HG03280 (cell line): ENCODE measurements around the gene SUN1.
"Not testable (repeated sequence)": the region's sequence is repeated elsewhere in the genome, so short reads cannot be mapped to it uniquely, and the experiment has no call there.

Experiments
- ATAC-seq: cut with Tn5 transposase; IDR thresholded peaks from one replicate; pipeline ENCODE4 v1.9.1; 2021; ENCODE audit warnings: mild to moderate bottlenecking, moderate library complexity; ENCODE audit not compliant: unreplicated experiment

Gene SUN1

DNA sequence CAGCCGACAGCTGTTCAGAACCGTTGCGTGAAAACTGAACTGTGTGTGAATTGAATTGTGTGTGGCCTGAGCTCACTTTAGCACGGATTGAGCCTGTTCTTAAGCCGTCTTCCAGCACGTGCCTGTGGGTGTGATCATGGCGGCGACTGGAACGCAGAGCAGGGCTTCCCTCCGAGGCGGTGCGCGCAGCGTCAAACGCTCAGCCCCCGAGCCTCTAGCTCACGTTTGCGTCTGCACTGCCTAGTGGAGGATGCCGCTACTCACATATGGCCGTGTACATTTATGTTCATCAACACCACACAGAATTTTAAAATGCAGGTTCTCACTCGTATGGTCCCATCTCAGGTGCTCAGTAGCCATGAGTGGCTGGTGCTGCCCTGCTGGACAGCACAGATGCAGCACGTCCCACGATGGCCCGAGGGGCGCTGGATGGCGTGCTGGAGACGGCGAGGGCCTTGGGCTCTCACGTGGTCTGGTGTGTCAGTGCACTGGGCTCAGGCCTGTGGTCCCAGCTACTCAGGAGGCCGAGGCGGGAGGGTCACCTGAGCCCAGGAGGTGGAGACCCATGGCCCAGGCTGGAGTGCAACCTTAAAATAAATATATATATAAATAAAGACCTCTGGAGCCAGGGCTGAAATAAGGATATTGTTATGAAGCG, 22.0 kb downstream of the SUN1 start:
- no peak for ATAC-seq

DNA sequence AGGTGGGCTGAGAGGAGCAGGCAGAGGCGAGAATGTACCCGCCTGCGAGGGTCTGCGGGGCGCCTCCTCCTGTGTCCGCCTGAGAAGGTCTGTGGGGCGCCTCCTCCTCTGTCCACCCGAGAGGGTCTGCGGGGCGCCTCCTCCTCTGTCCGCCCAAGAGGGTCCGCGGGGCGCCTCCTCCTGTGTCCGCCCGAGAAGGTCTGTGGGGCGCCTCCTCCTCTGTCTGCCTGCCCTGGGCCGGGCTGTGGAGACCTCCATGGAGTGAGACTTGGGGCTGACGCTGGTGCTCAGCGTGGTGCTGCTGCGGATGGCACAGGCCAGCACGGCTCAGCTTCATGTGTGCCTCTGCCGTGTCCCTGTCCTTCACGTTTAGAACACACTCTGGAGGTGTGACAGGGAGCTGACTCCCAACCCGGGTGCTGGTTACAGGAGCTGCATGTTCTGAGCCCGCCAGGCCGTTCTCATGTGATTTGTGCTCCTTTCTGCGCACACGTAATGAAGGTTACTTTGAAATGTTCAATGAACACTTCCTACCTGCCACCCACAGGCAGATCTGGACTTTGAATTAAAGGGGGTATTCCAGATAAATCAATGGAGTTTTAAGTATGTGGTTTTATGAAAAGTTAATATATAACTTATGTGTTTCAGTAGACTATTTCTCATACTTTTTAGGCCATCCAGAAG, 23.6 kb downstream of the SUN1 start:
- ATAC-seq = no peak

DNA sequence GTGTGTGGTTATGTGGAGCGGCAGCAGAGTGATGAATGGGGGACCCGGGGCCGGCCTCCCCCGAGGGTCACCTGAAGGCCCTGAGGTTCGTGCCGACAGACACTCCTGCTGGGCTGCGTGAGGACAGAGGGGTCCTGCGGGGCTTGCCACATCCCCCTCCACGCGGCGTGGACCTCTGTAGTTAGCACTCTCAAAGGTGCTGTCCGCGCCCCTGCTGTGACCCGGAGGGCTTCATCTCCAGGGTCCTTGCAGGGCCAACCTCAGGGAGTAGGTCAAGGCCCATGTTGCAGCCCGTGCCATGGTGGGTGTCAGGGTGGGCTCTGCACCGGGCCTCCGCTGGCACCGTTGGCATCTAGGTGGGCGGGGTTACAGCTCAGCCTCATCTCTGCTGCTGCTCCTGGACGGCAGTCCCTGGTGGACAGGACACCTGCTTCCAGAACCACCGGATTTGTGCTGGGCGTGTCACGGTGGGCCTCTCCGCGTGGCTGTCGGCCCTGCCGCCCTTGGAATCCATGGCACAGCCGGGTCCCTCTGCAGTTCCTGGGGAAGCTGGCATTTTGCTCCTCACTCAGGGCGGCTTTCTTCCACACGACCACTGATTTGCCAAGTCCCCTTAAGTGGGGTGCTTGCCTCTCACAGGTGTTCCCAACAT, 24.3 kb downstream of the SUN1 start:
- no peak for ATAC-seq

DNA sequence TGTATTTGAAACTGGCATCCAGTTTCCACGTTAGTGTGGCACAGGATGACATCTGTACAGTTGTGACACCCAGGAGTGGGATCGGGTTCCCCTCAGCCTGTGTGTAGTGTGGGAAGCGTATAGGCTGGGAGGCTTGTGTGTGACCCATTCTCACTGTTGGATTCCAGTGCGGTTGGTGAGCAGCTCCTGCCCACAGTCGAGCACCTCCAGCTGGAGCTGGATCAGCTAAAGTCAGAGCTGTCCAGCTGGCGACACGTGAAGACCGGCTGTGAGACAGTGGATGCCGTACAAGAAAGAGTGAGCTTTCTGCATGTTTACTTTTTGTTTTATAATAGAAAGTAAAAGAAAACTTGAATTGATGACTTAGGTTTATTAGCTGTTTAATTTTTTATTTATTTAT, 25.4 kb downstream of the SUN1 start:
- ATAC-seq = no peak

DNA sequence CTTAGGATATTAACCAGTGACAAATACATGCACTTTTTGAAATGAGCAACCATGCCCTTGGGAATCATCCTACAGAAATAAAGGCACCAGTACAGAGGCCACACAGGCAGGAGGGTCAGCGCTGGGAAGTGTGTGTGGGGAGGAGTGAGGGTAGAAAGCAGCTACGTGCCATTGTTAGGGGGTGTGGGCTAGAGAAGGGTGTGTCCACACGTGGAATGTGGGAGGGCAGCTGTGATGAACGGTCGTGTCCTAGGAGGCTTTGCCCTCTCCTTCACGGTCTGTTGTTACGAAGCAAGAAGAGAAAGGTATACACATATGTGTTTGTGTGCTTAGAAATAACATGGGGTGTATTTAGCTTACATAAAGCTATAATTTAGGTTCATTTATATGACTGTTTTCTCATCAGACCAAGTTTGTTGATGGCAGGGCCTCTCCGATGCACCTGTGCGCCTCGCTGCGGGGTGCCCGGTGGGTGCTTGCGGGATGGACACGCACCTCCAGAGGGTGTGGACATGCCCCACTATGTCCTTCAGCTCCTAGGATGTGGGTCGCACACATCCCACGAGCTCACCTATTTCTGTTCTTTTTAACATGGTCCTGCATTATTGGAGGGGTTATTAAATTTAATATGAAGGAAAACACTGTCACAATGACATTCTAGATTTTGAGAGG, 27.2 kb downstream of the SUN1 start:
- ATAC-seq = no peak

DNA sequence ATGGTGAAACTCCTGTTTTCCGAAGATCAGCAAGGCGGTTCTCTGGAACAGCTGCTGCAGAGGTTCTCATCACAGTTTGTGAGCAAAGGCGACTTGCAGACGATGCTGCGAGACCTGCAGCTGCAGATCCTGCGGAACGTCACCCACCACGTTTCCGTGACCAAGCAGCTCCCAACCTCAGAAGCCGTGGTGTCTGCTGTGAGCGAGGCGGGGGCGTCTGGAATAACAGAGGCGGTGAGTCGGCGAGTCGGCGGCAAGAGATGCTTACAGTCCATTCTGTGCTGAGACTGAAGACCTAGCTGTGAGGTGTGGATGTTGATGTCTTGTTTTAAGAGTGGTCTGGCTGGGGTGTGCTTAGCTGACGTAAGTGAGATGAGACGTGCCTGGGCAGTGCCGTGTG, 27.9 kb downstream of the SUN1 start:
- ATAC-seq = no peak

DNA sequence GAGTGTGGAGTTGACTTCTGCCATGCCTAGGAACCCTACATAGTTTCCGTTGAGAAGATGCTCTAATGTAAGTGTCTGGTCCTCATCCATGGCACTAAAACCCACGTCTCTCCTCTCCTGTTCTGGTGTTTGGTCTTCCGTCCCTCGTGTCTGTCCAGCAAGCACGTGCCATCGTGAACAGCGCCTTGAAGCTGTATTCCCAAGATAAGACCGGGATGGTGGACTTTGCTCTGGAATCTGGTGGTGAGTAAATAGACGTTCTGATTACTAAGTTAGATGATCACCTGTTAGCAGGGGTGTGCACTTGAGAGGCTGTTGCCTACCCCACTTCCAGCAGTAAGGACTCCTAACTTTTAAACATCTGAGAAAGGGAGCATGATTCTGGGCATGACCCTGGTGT, 28.9 kb downstream of the SUN1 start:
- ATAC-seq = no peak

DNA sequence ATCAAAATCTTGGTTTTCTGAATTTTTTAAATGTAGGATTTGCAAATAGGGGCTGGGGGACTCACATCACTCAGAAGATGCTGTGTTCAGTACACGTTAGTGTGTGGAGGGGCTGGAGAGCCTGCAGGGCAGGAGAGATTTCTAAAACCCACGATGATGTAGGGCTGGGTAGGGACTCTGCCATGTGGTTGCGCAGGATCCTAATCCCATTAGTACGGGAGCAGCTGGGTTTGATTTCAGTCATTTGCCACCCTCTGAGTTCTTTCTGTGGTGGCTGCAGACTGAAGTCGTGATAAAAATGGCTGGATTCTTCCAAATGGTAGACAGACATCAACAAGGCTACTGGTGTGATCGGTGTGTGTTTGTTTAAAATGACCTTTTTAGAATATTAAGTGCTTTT, 29.9 kb downstream of the SUN1 start:
- ATAC-seq = no peak

DNA sequence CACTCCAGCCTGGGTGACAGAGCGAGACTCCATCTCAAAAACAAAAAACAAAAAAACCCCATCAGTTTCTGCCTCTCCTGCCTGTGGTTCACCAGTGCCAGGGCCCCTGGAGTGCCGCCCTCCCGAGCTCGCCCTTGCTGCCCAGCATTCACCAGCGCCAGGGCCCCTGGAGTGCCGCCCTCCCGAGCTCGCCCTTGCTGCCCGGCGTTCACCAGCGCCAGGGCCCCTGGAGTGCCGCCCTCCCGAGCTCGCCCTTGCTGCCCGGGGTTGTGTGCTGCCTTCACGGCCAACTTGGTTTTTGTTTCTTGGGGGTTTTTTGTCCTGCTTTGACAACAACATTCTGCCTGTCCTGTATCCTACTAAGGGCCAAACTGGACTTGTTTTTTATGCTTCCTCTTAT, 30.8 kb downstream of the SUN1 start:
- ATAC-seq = no peak

DNA sequence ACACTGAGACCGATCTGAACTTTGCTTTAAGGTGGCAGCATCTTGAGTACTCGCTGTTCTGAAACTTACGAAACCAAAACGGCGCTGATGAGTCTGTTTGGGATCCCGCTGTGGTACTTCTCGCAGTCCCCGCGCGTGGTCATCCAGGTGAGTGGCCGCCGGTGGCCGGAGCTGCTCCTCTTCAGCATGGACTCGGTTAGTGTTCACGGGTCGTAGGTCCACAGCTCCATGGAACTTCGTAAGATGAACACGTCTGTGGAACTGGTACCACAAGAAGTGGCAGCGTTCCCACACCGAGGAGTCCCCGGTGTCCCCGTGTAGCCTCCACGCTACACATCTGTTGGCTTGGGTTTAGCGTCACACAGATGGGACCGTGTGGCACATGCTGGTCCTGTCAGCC, 33.6 kb downstream of the SUN1 start:
- no peak for ATAC-seq

DNA sequence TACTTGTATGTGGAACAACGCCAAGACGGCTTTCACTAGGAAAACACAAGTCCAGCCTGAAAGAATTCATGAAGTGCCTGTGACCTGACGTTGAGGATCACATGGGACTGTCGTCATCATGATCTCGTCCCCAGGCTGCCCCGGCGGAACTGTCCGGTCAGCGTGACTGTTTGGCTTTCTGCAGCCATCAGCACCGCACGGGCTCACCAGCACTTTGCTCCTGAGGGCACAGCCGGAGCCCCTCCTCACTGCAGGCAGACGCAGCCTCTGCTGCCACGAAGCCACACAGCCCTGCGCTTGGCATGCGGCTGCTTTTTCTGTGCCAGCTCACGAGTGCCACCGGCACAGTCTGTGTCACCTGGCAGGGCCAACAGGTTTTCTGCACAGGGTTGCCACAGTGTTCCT, 34.7 kb downstream of the SUN1 start:
- ATAC-seq = no peak

DNA sequence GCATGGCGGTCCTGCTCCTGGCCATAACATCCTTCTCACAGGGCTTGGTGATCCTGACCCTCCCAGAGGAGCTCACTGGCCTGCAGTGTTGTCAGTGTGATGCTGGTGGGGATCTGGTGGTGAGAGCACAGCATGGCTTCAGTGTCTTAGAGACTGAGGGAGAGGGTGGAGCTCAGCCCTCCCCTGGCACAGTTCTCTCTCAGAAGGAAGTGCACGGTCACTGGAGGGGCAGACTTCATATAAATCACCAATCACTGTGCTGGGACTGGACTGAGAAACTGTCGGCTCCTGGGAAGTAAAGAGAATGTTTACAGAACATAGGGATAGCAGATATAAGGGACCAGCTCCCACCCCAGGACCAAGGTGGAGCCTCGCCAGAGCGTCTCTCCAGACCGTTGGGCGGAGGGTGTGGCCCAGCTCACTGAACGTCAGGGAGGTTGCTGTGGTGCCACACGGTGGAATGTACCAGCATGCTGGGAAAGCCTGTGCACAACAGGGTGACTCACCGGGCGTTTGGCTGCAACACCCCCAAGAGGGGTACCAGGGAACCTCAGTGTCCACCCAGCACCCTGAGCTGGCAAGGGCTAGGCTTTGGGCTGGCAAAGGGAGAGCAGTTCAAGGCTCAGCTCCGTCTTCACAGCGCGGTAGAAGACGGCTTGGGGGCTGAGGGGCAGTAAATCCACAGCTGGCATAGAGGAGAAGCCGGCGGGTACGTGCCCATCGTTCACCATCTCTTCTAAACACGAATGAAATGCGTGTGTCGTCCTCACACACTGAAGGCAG, 35.3 kb downstream of the SUN1 start:
- ATAC-seq = no peak

DNA sequence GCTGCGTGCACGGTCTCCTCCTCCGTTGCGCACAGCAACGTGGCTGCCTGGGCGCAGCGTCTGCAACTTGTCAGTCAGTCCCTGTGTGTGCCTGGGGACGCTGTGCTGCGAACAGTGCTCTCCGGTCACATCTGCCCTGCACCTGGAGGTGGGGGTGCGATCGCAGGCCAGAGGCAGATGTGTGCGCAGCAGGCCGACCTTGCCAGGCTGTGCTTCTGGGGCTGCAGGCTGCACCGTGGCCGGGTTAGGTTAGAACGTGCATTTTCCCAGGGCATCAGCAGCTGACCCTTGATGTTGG, 35.9 kb downstream of the SUN1 start:
- no peak for ATAC-seq

DNA sequence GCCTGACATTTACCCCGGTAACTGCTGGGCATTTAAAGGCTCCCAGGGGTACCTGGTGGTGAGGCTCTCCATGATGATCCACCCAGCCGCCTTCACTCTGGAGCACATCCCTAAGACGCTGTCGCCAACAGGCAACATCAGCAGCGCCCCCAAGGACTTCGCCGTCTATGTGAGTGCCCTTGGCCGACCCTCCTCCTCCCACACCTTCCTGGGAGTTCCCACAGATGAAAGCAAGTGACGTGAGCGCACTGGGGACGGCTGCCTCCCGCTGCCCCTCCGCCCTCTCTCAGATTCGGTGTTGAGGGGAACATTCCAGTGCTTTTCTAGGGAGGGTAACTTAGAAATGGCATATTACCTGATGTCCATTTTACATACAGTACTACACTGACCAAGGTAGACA, 37.1 kb downstream of the SUN1 start:
- no peak for ATAC-seq

DNA sequence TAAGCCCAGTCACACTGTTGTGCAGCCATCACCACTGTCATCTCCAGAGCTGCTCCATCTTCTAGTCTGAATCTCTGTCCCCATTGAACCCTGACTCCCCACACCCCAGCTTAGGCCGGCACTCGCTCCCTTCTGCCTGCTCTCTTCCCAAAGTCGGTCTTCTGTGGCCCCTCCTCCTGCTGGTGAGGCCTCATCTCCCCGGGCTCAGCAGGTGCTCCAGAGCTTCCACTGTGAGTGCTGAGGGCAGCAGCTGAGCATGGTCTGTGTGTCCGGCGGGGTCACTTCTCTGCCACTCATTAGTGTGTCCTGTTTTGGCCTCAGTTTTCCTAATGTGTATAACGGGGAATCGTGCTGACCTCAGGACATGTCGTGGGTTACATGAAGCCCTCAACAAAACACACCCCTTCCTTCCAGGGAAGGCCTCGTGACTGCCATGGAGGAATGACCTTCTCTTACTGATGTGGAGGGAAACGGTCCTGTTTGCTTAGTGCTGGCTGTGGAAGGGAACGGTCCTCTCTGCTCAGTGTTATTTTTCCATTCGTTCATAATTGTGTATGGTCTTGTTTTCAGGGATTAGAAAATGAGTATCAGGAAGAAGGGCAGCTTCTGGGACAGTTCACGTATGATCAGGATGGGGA, 39.7 kb downstream of the SUN1 start:
- ATAC-seq = no peak

DNA sequence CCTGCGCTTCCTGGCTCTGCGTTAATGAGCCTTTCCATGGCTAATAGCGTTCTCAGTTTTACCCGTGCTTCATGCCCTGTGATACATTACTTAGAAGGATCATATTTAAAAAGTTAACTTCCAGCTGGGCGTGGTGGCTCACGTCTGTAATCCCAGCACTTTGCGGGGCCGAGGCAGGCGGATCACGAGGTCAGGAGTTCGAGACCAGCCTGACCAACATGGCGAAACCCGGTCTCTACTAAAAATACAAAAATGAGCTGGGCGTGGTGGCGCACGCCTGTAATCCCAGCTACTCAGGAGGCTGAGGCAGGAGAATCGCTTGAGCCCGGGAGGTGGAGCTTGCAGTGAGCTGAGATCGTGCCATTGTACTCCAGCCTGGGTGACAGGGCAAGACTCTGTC, 40.4 kb downstream of the SUN1 start:
- ATAC-seq = not testable (repeated sequence)

DNA sequence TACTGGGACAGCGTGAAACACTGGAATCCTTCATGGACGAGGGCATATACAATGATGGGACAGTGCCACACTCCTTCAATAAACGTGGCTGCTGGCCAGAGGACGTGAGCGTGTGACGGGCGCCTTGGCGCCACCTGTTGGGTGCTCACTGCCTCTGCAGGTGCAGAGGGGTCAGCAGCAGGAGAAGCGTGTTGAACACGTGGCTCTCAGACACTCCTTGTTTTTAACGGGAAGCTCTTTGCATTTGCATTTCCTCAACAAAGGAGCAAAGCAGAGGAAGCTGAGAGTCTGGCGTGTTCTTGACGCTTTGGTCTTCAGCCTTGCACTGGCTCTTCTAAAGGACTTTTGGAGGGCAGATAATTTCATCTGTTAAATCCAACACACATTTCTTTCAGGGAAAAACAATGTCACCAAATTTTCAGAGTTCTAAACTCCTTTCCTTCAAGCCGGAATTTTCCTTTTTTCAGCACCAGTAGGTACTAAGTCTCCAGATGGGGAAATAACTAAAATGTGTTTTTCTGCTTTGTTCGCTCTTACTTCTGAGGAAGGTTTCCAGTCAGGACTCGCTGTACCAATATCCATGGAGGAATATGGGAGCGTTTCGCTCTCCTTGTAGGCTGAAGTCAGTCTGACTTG, 41.2 kb downstream of the SUN1 start:
- ATAC-seq = no peak

DNA sequence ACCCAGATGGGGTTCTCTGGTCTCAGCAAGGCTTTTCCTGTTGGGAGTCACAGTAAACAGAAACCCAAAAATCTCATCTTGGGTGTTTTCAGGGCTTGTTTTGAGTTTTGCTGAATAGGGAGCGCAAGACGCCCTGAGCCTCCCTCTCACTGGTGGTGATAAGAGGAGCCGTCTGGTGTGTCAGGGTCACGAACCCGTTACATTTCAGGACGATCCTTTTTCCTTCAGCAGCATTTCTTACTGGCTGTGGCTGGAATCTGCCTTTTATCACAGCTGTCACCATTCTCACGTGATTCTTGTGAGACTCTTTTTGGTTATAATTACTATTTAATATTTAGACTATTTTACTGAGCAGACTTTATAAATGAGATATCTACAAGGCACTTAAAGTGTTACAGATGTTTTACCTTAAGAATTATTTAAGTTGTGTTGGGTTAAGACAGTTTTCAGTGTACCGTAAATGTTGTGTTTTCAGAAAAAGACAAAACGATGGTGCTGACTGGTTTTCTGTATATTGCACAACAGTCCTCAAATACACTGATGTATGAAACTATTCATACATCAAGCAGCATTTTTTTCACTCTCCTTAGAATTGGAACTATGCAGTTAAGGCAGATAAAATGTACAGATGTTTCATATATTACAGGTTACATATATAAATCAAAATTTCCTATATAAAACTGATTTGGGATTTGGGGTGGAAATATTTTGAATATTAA, 41.9 kb downstream of the SUN1 start:
- no peak for ATAC-seq

DNA sequence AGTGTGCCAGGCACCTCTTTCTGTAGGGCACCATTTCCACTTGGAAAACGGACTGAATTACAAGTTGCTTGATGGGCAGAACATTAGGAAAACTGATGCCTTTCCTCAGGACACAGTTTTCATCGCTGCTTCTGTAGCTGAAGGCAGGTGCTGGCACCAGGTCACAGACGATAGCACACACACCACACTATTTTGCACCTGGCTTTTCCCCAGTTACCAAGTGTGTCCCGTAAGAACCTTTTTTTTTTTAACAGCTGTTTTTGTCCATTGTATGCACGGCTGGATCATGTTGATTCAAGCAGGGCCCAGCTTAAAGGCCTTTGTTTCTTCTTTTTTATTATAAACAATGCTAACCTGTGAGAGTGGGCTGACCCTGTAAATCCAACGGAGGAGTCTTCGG, 42.8 kb downstream of the SUN1 start:
- no peak for ATAC-seq
